ENCODE data around the gene TP53I13.

DNA sequence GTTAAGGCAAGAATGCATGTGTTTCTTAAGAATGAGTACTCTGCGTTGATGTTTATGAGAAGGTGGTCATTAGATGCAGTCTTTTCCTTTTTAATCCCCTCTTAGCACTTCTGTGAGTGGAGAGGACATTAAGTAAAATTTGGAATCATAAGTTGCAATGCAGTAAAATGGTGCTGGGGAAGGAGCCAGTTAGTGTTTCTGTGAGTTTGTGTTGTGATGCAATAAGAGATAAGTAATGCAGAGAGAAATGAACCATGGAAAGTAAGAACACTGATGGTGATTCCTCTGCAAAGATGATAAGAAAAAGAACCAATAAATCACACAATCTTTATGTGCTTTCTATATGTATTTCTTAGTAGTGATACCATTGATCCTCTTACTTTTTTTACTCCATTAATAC, 21.7 kb upstream of the TP53I13 start:
- TF ChIP-seq, protein P1, sequence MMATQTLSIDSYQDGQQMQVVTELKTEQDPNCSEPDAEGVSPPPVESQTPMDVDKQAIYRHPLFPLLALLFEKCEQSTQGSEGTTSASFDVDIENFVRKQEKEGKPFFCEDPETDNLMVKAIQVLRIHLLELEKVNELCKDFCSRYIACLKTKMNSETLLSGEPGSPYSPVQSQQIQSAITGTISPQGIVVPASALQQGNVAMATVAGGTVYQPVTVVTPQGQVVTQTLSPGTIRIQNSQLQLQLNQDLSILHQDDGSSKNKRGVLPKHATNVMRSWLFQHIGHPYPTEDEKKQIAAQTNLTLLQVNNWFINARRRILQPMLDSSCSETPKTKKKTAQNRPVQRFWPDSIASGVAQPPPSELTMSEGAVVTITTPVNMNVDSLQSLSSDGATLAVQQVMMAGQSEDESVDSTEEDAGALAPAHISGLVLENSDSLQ (IDR thresholded peaks at IDR 0.05): no peak
- TF ChIP-seq SP1 (IDR thresholded peaks at IDR 0.05) (no peak), L3MBTL2 (conservative IDR thresholded peaks at IDR 0.05) (no peak), CTBP1 (IDR thresholded peaks at IDR 0.05; ENCODE audit: borderline replicate concordance) (no peak)
